Panc1 (cell line): Measurements from ENCODE around the gene TAS2R38. TPM values are rescaled to one million over a fixed set of nuclear protein-coding genes. Genes with fewer than 3 reads are reported as not detected.

ENCODE experiments used
- ATAC-seq: fragments of 200-7000 bp; cut with Tn5 transposase; 2 replicates; pipeline ENCODE4 v1.9.1; 2020; ENCODE audit warnings: mild to moderate bottlenecking, moderate library complexity
- BruUV-seq: library from RNA; stranded (reverse); fragments of 400-500 nt; replicated peaks from 2 replicates; lab custom pipeline; 2021; lab: Mats Ljungman, UMichigan
- CTCF ChIA-PET: fragments of 300-600 bp; sonication (Branson Sonifier 250); formaldehyde crosslinking; loops from one replicate; lab custom pipeline; 2022; ENCODE audit warnings: antibody characterized with exemption; lab: Charles Lee
- POLR2A ChIA-PET: fragments of 300-600 bp; sonication (Branson Sonifier 250); formaldehyde crosslinking; loops from one replicate; lab custom pipeline; 2022; ENCODE audit warnings: antibody characterized with exemption; lab: Charles Lee
- DNase-seq: peaks from one replicate; pipeline ENCODE4 v3.0.0-alpha.2; 2010; ENCODE audit warnings: low read depth, low spot score
- H3K27ac ChIP-seq: 2 replicates; pipeline ENCODE4 v1.5.1; 2011; ENCODE audit warnings: mild to moderate bottlenecking, low read length, inconsistent platforms
- H3K27me3 ChIP-seq: fragments of 200-500 bp; sonication (Bioruptor generic); 2 replicates; pipeline ENCODE4 v1.6.0; 2014; ENCODE audit warnings: low read length, inconsistent platforms; ENCODE audit not compliant: control insufficient read depth, insufficient read depth
- H3K36me3 ChIP-seq: fragments of 200-500 bp; sonication (Bioruptor generic); 2 replicates; pipeline ENCODE4 v1.5.1; 2014; ENCODE audit warnings: inconsistent platforms, mild to moderate bottlenecking, low read length, moderate library complexity; ENCODE audit not compliant: control insufficient read depth, insufficient read depth
- H3K4me1 ChIP-seq: 2 replicates; pipeline ENCODE4 v1.5.1; 2011; ENCODE audit warnings: inconsistent platforms, mild to moderate bottlenecking, low read length, moderate library complexity; ENCODE audit not compliant: control insufficient read depth, insufficient read depth
- H3K4me3 ChIP-seq, 2 experiments: 2 replicates each; pipeline ENCODE4 v1.5.1; 2011 to 2012; ENCODE audit warnings: low read depth in 2 of 2, low read length in 2 of 2, mild to moderate bottlenecking in 2 of 2, inconsistent platforms in 1 of 2, moderate library complexity in 1 of 2
- H3K9me3 ChIP-seq: fragments of 200-500 bp; sonication (Bioruptor generic); 2 replicates; pipeline ENCODE4 v1.5.1; 2014; ENCODE audit warnings: low read depth, mild to moderate bottlenecking, inconsistent platforms, low read length, moderate library complexity; ENCODE audit not compliant: control insufficient read depth, insufficient read depth
- POLR2AphosphoS5 ChIP-seq: IDR thresholded peaks from 2 replicates; pipeline ENCODE4 v1.6.1; 2012; ENCODE audit warnings: mild to moderate bottlenecking, low read depth, low read length, moderate library complexity
- SIN3A ChIP-seq: IDR thresholded peaks from 2 replicates; pipeline ENCODE4 v1.6.1; 2012; ENCODE audit warnings: low read depth, mild to moderate bottlenecking, low read length, moderate library complexity, borderline replicate concordance; ENCODE audit not compliant: insufficient read depth
- TCF7L2 ChIP-seq: IDR thresholded peaks from 2 replicates; pipeline ENCODE4 v1.6.1; 2011; ENCODE audit warnings: mild to moderate bottlenecking, low read depth, low read length, inconsistent platforms
- in situ Hi-C: cut with HindIII; loops from 2 replicates; pipeline ENCODE4 v1.10.0; 2016; ENCODE audit warnings: low sequenced_read_pairs, low pct_unique_long_range_greater_than_20kb
- intact Hi-C: fragments of 100-400 bp; cut with micrococcal nuclease; formaldehyde crosslinking; loops from one replicate; pipeline ENCODE4 v1.10.0; 2022; ENCODE audit not compliant: unreplicated experiment
- total RNA-seq: library from RNA; stranded (reverse); gene quantifications from one replicate; pipeline ENCODE4 v1.2.1, GENCODE V29; 2021; ENCODE audit not compliant: unreplicated experiment
- TF ChIP-seq, protein P1 (sequence below): fragments of 450-650 bp; IDR thresholded peaks from 2 replicates; pipeline ENCODE4 v1.5.1; 2017; ENCODE audit warnings: mild to moderate bottlenecking
- TF ChIP-seq, protein P2 (sequence below), 2 experiments: IDR thresholded peaks; 2 replicates each; pipeline ENCODE4 v1.6.1; 2011 to 2012; ENCODE audit warnings: low read depth in 2 of 2, control low read depth in 1 of 2, low read length in 1 of 2, mild to moderate bottlenecking in 1 of 2, moderate library complexity in 1 of 2; ENCODE audit not compliant: insufficient read depth in 1 of 2

The TAS2R38 gene
- total RNA-seq, 1 experiment from 2014 or later = not detected

DNA sequence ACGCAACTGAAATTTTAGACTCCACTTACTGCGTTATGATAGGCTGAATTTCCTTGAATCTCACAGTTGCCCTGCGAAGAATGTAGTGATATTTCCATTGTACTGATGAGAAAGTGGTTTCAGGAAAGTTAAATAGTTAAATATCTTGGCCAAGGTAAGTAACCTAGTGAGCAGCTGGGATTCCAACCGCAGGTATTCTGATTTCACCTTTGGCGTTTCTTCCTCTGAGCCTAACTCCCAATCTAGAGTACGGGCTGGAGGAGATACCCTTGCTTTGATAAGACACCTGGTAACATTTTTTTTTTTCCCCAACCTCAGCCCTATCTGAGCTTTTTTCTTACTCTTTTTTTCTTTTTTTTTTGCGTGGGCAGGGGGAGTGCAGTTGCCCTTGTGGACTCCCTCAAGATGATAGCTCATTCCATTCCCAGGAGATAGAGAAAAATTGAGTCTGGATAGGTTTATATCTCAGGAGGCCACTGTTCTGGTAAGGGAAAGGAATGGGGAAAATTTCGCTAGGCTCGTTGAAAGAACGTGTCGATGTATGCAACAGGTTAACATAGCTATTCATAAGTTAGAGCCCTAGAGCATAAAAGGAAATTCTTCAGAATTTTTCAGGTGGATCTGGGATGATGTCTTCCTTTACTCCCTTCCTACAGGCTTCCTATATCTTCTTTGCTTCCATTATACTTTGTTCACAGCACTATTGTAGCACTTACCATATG lies 3.1 kb upstream of the TAS2R38 start:
- DNase-seq (no peak), ATAC-seq (no peak)
- Histone ChIP-seq H3K27me3 (no peaks in the 10 kb centered on the region; the same call in 1 of the 2 replicates), H3K4me1 (no peaks in the 10 kb centered on the region), H3K27ac (no peak overlapping the region), H3K9me3 (no peaks in the 10 kb centered on the region), H3K4me3 (no peak overlapping the region), H3K36me3 (no peaks in the 10 kb centered on the region)
- TF ChIP-seq SIN3A (no peak), TCF7L2 (no peak), POLR2AphosphoS5 (no peak)
- TF ChIP-seq, protein P1, sequence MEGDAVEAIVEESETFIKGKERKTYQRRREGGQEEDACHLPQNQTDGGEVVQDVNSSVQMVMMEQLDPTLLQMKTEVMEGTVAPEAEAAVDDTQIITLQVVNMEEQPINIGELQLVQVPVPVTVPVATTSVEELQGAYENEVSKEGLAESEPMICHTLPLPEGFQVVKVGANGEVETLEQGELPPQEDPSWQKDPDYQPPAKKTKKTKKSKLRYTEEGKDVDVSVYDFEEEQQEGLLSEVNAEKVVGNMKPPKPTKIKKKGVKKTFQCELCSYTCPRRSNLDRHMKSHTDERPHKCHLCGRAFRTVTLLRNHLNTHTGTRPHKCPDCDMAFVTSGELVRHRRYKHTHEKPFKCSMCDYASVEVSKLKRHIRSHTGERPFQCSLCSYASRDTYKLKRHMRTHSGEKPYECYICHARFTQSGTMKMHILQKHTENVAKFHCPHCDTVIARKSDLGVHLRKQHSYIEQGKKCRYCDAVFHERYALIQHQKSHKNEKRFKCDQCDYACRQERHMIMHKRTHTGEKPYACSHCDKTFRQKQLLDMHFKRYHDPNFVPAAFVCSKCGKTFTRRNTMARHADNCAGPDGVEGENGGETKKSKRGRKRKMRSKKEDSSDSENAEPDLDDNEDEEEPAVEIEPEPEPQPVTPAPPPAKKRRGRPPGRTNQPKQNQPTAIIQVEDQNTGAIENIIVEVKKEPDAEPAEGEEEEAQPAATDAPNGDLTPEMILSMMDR = peak; percentile 51
- TF ChIP-seq, protein P2, sequence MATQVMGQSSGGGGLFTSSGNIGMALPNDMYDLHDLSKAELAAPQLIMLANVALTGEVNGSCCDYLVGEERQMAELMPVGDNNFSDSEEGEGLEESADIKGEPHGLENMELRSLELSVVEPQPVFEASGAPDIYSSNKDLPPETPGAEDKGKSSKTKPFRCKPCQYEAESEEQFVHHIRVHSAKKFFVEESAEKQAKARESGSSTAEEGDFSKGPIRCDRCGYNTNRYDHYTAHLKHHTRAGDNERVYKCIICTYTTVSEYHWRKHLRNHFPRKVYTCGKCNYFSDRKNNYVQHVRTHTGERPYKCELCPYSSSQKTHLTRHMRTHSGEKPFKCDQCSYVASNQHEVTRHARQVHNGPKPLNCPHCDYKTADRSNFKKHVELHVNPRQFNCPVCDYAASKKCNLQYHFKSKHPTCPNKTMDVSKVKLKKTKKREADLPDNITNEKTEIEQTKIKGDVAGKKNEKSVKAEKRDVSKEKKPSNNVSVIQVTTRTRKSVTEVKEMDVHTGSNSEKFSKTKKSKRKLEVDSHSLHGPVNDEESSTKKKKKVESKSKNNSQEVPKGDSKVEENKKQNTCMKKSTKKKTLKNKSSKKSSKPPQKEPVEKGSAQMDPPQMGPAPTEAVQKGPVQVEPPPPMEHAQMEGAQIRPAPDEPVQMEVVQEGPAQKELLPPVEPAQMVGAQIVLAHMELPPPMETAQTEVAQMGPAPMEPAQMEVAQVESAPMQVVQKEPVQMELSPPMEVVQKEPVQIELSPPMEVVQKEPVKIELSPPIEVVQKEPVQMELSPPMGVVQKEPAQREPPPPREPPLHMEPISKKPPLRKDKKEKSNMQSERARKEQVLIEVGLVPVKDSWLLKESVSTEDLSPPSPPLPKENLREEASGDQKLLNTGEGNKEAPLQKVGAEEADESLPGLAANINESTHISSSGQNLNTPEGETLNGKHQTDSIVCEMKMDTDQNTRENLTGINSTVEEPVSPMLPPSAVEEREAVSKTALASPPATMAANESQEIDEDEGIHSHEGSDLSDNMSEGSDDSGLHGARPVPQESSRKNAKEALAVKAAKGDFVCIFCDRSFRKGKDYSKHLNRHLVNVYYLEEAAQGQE (IDR thresholded peaks at IDR 0.05; ENCODE audit: insufficient read depth in 1 of 2, low read depth in 2 of 2, low read length in 1 of 2) = no peak
- no TSS peak for BruUV-seq
- intact Hi-C loops = loop anchor here (1.0 kb wide), 1 partner anchor 213 kb away; no protein-coding TSS in a partner anchor
- in situ Hi-C loops = no loop called here
- CTCF ChIA-PET = interaction anchor here (0.6 kb wide), 1 partner anchor 10 kb away, joined by 3 read pairs; no protein-coding TSS in a partner anchor
- POLR2A ChIA-PET = no interaction called here

DNA sequence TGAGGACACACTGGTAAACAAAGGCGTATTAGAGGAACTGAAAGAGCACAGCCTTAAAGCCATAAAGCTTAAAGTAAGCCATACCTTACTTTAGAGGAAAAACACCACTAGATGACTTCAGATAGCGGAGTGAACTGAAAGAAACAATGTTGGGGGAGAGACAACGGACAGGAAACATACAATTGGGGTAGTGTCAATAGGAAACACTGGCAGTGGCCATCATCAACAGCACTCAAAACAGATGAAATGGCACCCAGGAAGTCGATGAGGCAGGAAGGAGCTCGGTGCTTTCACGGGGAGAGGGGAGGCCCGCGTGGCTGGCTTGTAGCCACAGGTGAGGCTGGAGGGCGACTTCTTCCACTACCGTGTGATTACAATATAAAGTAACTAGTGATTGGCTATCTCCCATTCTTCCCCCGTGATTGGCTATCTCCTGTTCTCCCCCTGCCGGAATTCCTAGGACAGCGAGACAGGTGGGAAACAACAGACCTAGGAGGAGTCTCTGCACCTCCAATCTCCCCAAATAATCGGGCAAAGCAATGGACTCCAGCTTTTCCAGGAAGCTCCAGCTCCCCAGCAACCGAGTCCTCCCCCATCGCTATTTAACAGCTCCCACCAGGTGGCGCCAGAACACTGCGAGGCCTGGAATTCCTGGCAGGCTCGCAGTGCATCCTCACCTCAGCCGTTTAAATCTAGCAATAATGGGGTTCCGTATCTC lies 2.4 kb upstream of the TAS2R38 start:
- in situ Hi-C loops (no loop called here), intact Hi-C loops (loop anchor here (1.0 kb wide), 1 partner anchor 213 kb away; no protein-coding TSS in a partner anchor)
- ChIA-PET POLR2A (no interaction called here), CTCF (interaction anchor here (0.6 kb wide), 3 partner anchors 9 to 215 kb away, joined by 3 read pairs; no protein-coding TSS in a partner anchor)
- no peak for TF ChIP-seq POLR2AphosphoS5
- TF ChIP-seq TCF7L2 = no peak
- TF ChIP-seq, protein P1 = peak; percentile 92
- ATAC-seq (peak; percentile 91), DNase-seq (peak; percentile 38)
- H3K27me3 ChIP-seq = no peaks in the 10 kb centered on the region; the same call in 1 of the 2 replicates
- H3K9me3 ChIP-seq = no peaks in the 10 kb centered on the region
- H3K27ac ChIP-seq = no peak overlapping the region
- BruUV-seq = no TSS peak
- no peaks in the 10 kb centered on the region for H3K4me1 ChIP-seq
- no peaks in the 10 kb centered on the region for H3K36me3 ChIP-seq
- peak overlapping the region; percentile 25 to 29; a peak in 3 of 4 replicates for H3K4me3 ChIP-seq
